Natural killer cell (primary cell): ENCODE results near the gene MTUS2. TPM values are rescaled to one million over a fixed set of nuclear protein-coding genes. Genes with fewer than 3 reads are reported as not detected.

Experiments
- ATAC-seq, 3 donors: fragments of 150-1000 bp in 2 of 3; fragments of 200-7000 bp in 1 of 3; cut with Tn5 transposase; 1 replicate in 1 of 3; 2 replicates in 2 of 3; pipeline ENCODE4 v1.10.0; 2021; ENCODE audit warnings: mild to moderate bottlenecking in 2 of 3, moderate library complexity in 2 of 3
- DNase-seq, 2 donors: peaks; one replicate each; pipeline versions ENCODE4 v3.0.0 to v3.0.0-alpha.2; 2013 to 2021; ENCODE audit warnings: mixed read lengths in 1 of 2
- H3K27ac ChIP-seq: one replicate; pipeline ENCODE4 v1.5.1; 2013; ENCODE audit warnings: mild to moderate bottlenecking, low read length
- H3K27me3 ChIP-seq: one replicate; pipeline ENCODE4 v1.6.1; 2013; ENCODE audit warnings: low read length; ENCODE audit not compliant: control insufficient read depth, insufficient read depth
- H3K36me3 ChIP-seq: one replicate; pipeline ENCODE4 v1.6.1; 2013; ENCODE audit warnings: low read length; ENCODE audit not compliant: control insufficient read depth, insufficient read depth
- H3K4me1 ChIP-seq: one replicate; pipeline ENCODE4 v1.6.1; 2013; ENCODE audit warnings: low read length; ENCODE audit not compliant: control insufficient read depth, insufficient read depth
- H3K4me3 ChIP-seq: one replicate; pipeline ENCODE4 v1.5.1; 2013; ENCODE audit warnings: low read length
- H3K9me3 ChIP-seq: one replicate; pipeline ENCODE4 v1.6.1; 2013; ENCODE audit warnings: low read length; ENCODE audit not compliant: control insufficient read depth, insufficient read depth
- H3K27ac Mint-ChIP-seq, 2 donors: one replicate each; pipeline ENCODE4 v1.8.0; 2022; ENCODE audit warnings: mild to moderate bottlenecking in 2 of 2, mixed read lengths in 2 of 2, moderate library complexity in 1 of 2
- H3K27me3 Mint-ChIP-seq, 2 donors: one replicate each; pipeline ENCODE4 v1.8.0; 2022; ENCODE audit warnings: low read depth in 2 of 2, mixed read lengths in 2 of 2
- H3K36me3 Mint-ChIP-seq: one replicate; pipeline ENCODE4 v1.8.0; 2022; ENCODE audit warnings: mixed read lengths
- H3K4me1 Mint-ChIP-seq, 2 donors: one replicate each; pipeline ENCODE4 v1.8.0; 2022; ENCODE audit warnings: mixed read lengths in 2 of 2
- H3K4me3 Mint-ChIP-seq: one replicate; pipeline ENCODE4 v1.8.0; 2022; ENCODE audit warnings: mild to moderate bottlenecking, moderate library complexity, mixed read lengths
- H3K9me3 Mint-ChIP-seq, 2 donors: one replicate each; pipeline ENCODE4 v1.8.0; 2022; ENCODE audit warnings: mixed read lengths in 2 of 2
- WGBS: methylation state at CpG from one replicate; pipeline ENCODE4 v1.1.7; 2013; ENCODE audit warnings: missing lambda C conversion rate; ENCODE audit not compliant: insufficient coverage; 5-methylcytosine and 5-hydroxymethylcytosine counted together
- intact Hi-C: fragments of 100-400 bp; cut with micrococcal nuclease; formaldehyde crosslinking; loops from one replicate; pipeline ENCODE4 v1.14.2; 2022
- total RNA-seq, 4 donors: library from RNA; stranded (reverse); fragments of 120-200 nt in 1 of 4; gene quantifications; one replicate each; pipeline versions ENCODE4 v1.2.3 to v1.2.4, GENCODE V29; 2013 to 2022
- TF ChIP-seq, protein P1 (sequence below): fragments of 200-600 bp; IDR thresholded peaks from one replicate; pipeline ENCODE4 v1.8.0; 2022; ENCODE audit warnings: antibody characterized with exemption

The MTUS2 gene
- total RNA-seq, 3 donors from 2014 or later (not counting 1 experiment from before 2014, with no cell fraction given): not detected

DNA sequence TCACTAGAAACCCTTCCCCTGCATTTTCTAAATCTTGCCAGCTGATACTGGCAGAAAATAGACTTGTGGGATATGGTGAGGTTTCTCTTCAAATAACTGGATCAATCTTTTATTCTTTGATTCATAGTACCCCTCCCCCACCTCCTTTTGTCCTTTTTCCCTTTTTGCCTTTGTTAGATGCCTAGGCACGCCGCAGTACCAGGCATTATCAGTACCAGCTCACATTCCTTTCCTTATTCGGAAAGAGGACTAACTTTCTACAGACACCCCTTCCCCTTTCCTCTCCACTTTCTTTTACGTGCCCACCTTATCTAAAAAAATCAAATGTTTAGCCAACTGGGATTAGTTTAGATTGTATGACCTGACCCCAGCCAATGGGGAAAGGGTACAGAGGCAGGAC, 226.4 kb downstream of the MTUS2 start:
- H3K27me3 ChIP-seq: no peaks in the 10 kb centered on the region
- whole genome bisulfite sequencing: 67% methylated on average over 3 of the region's 4 CpGs
- peaks cover 11 to 19% of the 10 kb centered on the region in 2 donors for H3K9me3 Mint-ChIP-seq
- TF ChIP-seq, protein P1, sequence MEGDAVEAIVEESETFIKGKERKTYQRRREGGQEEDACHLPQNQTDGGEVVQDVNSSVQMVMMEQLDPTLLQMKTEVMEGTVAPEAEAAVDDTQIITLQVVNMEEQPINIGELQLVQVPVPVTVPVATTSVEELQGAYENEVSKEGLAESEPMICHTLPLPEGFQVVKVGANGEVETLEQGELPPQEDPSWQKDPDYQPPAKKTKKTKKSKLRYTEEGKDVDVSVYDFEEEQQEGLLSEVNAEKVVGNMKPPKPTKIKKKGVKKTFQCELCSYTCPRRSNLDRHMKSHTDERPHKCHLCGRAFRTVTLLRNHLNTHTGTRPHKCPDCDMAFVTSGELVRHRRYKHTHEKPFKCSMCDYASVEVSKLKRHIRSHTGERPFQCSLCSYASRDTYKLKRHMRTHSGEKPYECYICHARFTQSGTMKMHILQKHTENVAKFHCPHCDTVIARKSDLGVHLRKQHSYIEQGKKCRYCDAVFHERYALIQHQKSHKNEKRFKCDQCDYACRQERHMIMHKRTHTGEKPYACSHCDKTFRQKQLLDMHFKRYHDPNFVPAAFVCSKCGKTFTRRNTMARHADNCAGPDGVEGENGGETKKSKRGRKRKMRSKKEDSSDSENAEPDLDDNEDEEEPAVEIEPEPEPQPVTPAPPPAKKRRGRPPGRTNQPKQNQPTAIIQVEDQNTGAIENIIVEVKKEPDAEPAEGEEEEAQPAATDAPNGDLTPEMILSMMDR: no peak
- H3K36me3 ChIP-seq: no peaks in the 10 kb centered on the region
- no peaks in the 10 kb centered on the region for H3K36me3 Mint-ChIP-seq
- no peaks in the 10 kb centered on the region for H3K27me3 Mint-ChIP-seq
- H3K4me3 ChIP-seq: no peak overlapping the region
- no peaks in the 10 kb centered on the region for H3K4me1 ChIP-seq
- DNase-seq (no peak), ATAC-seq (no peak)
- H3K9me3 ChIP-seq: peaks cover 10% of the 10 kb centered on the region
- H3K4me3 Mint-ChIP-seq: no peak overlapping the region
- intact Hi-C loops: no loop called here
- no peak overlapping the region for H3K27ac Mint-ChIP-seq
- H3K4me1 Mint-ChIP-seq: no peaks in the 10 kb centered on the region
- no peak overlapping the region for H3K27ac ChIP-seq

DNA sequence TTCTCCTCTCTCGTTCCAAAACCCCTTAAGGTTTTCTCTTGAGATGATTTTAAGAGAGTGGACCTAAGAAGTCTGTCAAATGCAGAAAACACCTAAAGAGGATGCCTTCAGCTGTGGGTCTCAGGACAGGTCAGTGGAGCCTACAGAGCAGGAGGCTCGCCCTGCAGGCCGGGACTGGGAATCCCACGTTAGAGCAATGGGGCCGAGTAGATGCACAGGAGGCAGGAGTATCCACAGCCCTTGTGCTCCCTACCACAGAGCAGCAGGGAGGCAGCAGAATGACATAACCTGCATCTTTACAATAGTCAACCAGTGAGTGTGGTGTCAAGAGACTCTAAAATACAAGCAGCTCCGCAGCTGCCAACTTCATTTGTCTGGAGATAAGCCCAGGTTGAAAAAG, 229.4 kb downstream of the MTUS2 start:
- H3K4me3 ChIP-seq: no peak overlapping the region
- TF ChIP-seq, protein P1: no peak
- Mint-ChIP-seq H3K27me3 (no peaks in the 10 kb centered on the region), H3K27ac (no peak overlapping the region), H3K4me1 (no peaks in the 10 kb centered on the region), H3K36me3 (no peaks in the 10 kb centered on the region), H3K9me3 (peaks cover 4 to 17% of the 10 kb centered on the region in 2 donors), H3K4me3 (no peak overlapping the region)
- no peak overlapping the region for H3K27ac ChIP-seq
- H3K27me3 ChIP-seq: no peaks in the 10 kb centered on the region
- H3K9me3 ChIP-seq: peaks cover 10% of the 10 kb centered on the region
- no peak for DNase-seq
- H3K36me3 ChIP-seq: no peaks in the 10 kb centered on the region
- no peaks in the 10 kb centered on the region for H3K4me1 ChIP-seq
- intact Hi-C loops: no loop called here
- no peak for ATAC-seq
- WGBS: 88% methylated on average over 6 of the region's 6 CpGs

DNA sequence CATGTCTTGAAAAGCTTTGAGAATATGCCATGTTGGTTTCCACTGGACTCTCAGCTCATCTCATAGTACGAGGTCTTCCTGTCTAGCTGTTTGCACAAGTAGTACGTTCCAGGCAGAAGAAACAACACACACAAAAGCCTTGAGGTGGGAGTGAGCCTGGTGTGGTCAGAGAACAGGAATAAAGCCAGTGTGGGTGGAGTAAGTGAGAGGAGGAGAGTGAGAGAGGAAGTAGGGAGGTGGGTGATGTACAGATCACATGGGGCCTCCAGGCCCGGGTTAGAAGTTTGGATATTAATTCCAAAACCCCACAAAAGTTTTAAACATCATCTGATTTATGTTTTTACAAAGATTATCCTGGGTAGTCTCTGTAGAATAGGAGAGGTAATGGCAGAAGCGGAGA, 230.6 kb downstream of the MTUS2 start:
- Mint-ChIP-seq H3K27me3 (no peaks in the 10 kb centered on the region), H3K27ac (no peak overlapping the region), H3K9me3 (peaks cover 5 to 21% of the 10 kb centered on the region in 2 donors), H3K4me1 (no peaks in the 10 kb centered on the region), H3K4me3 (no peak overlapping the region), H3K36me3 (no peaks in the 10 kb centered on the region)
- WGBS: 71% methylated on average over 3 of the region's 4 CpGs
- H3K4me3 ChIP-seq: no peak overlapping the region
- no peaks in the 10 kb centered on the region for H3K4me1 ChIP-seq
- intact Hi-C loops: no loop called here
- DNase-seq (no peak), ATAC-seq (no peak)
- TF ChIP-seq, protein P1: no peak
- H3K27ac ChIP-seq: no peak overlapping the region
- H3K27me3 ChIP-seq: no peaks in the 10 kb centered on the region
- H3K9me3 ChIP-seq: peaks cover 10% of the 10 kb centered on the region
- no peaks in the 10 kb centered on the region for H3K36me3 ChIP-seq

DNA sequence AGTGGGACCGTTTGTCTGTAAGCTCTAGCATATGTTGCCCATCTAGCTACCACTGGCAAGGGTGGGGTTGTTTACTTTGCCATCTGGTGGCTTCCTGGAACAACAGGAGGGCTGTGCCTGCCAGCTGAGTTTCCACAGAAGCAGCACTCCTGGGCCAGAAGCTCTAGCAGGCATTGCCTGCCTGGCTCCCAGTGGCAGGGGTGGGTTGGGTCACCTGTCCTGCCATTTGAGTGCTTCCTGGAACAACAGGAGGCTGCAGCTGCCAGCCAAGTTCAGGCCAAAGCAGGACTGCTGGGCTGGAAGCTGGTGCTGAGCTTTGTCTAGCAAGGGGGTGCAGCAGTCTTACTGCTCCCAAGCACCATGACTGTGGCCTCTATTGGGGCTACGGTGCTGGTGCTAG, 239.7 kb downstream of the MTUS2 start:
- no peak overlapping the region for H3K4me3 ChIP-seq
- no peak for DNase-seq
- no peak overlapping the region for H3K4me3 Mint-ChIP-seq
- H3K36me3 Mint-ChIP-seq: peaks cover 18% of the 10 kb centered on the region
- no peaks in the 10 kb centered on the region for H3K27me3 Mint-ChIP-seq
- WGBS: 88% methylated on average over 2 of the region's 2 CpGs
- intact Hi-C loops: no loop called here
- ATAC-seq: no peak
- no peaks in the 10 kb centered on the region for H3K4me1 Mint-ChIP-seq
- no peak overlapping the region for H3K27ac ChIP-seq
- H3K4me1 ChIP-seq: no peaks in the 10 kb centered on the region
- H3K27ac Mint-ChIP-seq: no peak overlapping the region
- TF ChIP-seq, protein P1: no peak
- no peaks in the 10 kb centered on the region for H3K27me3 ChIP-seq
- H3K36me3 ChIP-seq: no peaks in the 10 kb centered on the region
- peaks cover 13% of the 10 kb centered on the region for H3K9me3 ChIP-seq
- H3K9me3 Mint-ChIP-seq: peaks cover 9 to 21% of the 10 kb centered on the region in 2 donors
